ENCODE data around the gene DVL2. TPM values are rescaled to one million over a fixed set of nuclear protein-coding genes. Genes with fewer than 3 reads are reported as not detected.

Gene DVL2
- total and polyA plus RNA-seq, 2 of the 13 experiments (the other 11 are each of a cell fraction or from before 2014, with no cell fraction given) = 5.7 to 38.2 TPM

- intact Hi-C loops (cut with micrococcal nuclease; ENCODE audit: unreplicated experiment) (loop anchor here (2.0 to 10.0 kb wide), 4 partner anchors 33 to 133 kb away; partner anchors contain the start of genes DVL2 and PHF23), in situ Hi-C loops (cut with HindIII; ENCODE audit: extremely low pct_ligation_motif_present, low pct_unique_long_range_greater_than_20kb) (loop anchor here (5.0 kb wide), 1 partner anchor 38 kb away; the partner anchor contains the start of genes ACADVL and DLG4)
- Histone ChIP-seq H3K36me3 (replicated peaks in 1 of 2; ENCODE audit: control insufficient read depth in 1 of 2, insufficient read depth in 2 of 2, low read length in 2 of 2) (peaks cover 9 to 21% of the 10 kb centered on the region in 2 experiments), H3K4me1 (ENCODE audit: insufficient read depth, low read length) (peaks cover 54% of the 10 kb centered on the region), H3K27ac (ENCODE audit: extremely low read length, insufficient read depth, low read length) (peak within 1 kb of the TSS; percentile 98), H3K4me2 (ENCODE audit: low read depth, low read length) (peak within 1 kb of the TSS; percentile 92), H2AFZ (ENCODE audit: low read length) (no peak within 1 kb of the TSS), H3K9me3 (ENCODE audit: low read length) (no peaks in the 10 kb centered on the region), H3K9ac (ENCODE audit: insufficient read depth, low read depth, low read length) (peak within 1 kb of the TSS; percentile 96), H3K4me3 (replicated peaks in 1 of 3; ENCODE audit: insufficient read depth in 1 of 3, low read depth in 2 of 3, low read length in 3 of 3) (peak within 1 kb of the TSS; percentile 73 to 93 (median 84)), H4K20me1 (ENCODE audit: insufficient read depth, low read length) (peaks cover 27% of the 10 kb centered on the region), H3K79me2 (ENCODE audit: insufficient read depth, low read length) (peaks cover 45% of the 10 kb centered on the region), H3K27me3 (ENCODE audit: control insufficient read depth in 1 of 2, insufficient read depth in 2 of 2, low read length in 2 of 2) (no peaks in the 10 kb centered on the region; a peak in 1 of 5 replicates)
- no TSS peak for BruUV-seq (replicated peaks)
- FAIRE-seq (peak; percentile 86), DNase-seq (ENCODE audit: low spot score) (peak; percentile 96), ATAC-seq (peak; percentile 83)
- ChIA-PET POLR2A (interaction anchor here (0.6 to 4.4 kb wide), 27 partner anchors 9 to 467 kb away, joined by 3 to 76 read pairs (median 5); partner anchors contain the start of genes ACADVL, ASGR2, CTDNEP1 and DLG4), CTCF (ENCODE audit: low intra/inter-chr PET ratio, low total read pairs) (no interaction called here)
- whole genome bisulfite sequencing (ENCODE audit: low lambda C conversion rate) = 4% methylated on average over 16 of the region's 20 CpGs
- peak; percentile 32; the same call in 1 of the 2 replicates for TF ChIP-seq ZBTB21 (CRISPR knock-in tag; IDR thresholded peaks at IDR 0.05)
- no peak for TF ChIP-seq ZNF678 (CRISPR knock-in tag; IDR thresholded peaks at IDR 0.05)
- peak; percentile 89 for TF ChIP-seq ZNF335 (CRISPR knock-in tag; IDR thresholded peaks at IDR 0.05)
- TF ChIP-seq FOXK1 (CRISPR knock-in tag; IDR thresholded peaks at IDR 0.05; ENCODE audit: borderline replicate concordance, low read depth) = peak; percentile 64; the same call in 1 of the 2 replicates
- TF ChIP-seq PTBP1 (IDR thresholded peaks at IDR 0.05; ENCODE audit: low read depth, low read length, poor library complexity, severe bottlenecking) = no peak
- TF ChIP-seq ZBTB42 (CRISPR knock-in tag; IDR thresholded peaks at IDR 0.05) = no peak
- peak; percentile 88; the same call in 1 of the 2 replicates for TF ChIP-seq KDM6A (CRISPR knock-in tag; IDR thresholded peaks at IDR 0.05; ENCODE audit: low read depth)
- peak; percentile 78; the same call in 1 of the 2 replicates for TF ChIP-seq ZNF451 (CRISPR knock-in tag; IDR thresholded peaks at IDR 0.05)
- no peak for TF ChIP-seq CREB1 (IDR thresholded peaks at IDR 0.05)
- TF ChIP-seq CREB1 (CRISPR knock-in tag; IDR thresholded peaks at IDR 0.05) = peak; percentile 61; the same call in 1 of the 2 replicates
- TF ChIP-seq GMEB1 (CRISPR knock-in tag; IDR thresholded peaks at IDR 0.05; ENCODE audit: borderline replicate concordance) = peak; percentile 65; the same call in 1 of the 2 replicates
- TF ChIP-seq ZC3H4 (CRISPR knock-in tag; IDR thresholded peaks at IDR 0.05; ENCODE audit: borderline replicate concordance) = no peak; the same call in 1 of the 2 replicates
- peak; percentile 53; the same call in 1 of the 2 replicates for TF ChIP-seq MEIS2 (CRISPR knock-in tag; IDR thresholded peaks at IDR 0.05)
- TF ChIP-seq ATF4 (CRISPR knock-in tag; IDR thresholded peaks at IDR 0.05) = no peak
- peak; percentile 87 for TF ChIP-seq RNF219 (CRISPR knock-in tag; IDR thresholded peaks at IDR 0.05)
- TF ChIP-seq MAX (IDR thresholded peaks at IDR 0.05) = peak; percentile 49
- peak; percentile 94 for TF ChIP-seq POLR2G (IDR thresholded peaks at IDR 0.05; ENCODE audit: low read depth, low read length)
- peak; percentile 88 for TF ChIP-seq ZNF3 (CRISPR knock-in tag; IDR thresholded peaks at IDR 0.05)
These were observed 54.7 kb downstream of the DVL2 start, which contains the start of gene ASGR1 for GRCh38 chr17:7179317-7180254. Gene ASGR1, minus strand, starts transcription at chr17:7179370. Its CDS starts 807 bp downstream, at chr17:7178563.

All from HepG2 (cell line).